Tibial artery (tissue), 4 donors: ENCODE results near the gene SPOCK3.

ENCODE experiments used
- DNase-seq, 2 donors: peaks; one replicate each; pipeline ENCODE4 v3.0.0-alpha.2; 2019
- H3K27ac ChIP-seq, 2 donors: fragments of 200-600 bp; sonication (generic) in 1 of 2; 1 replicate in 1 of 2; 2 replicates in 1 of 2; pipeline ENCODE4 v1.5.1; 2018 to 2019; ENCODE audit warnings: mild to moderate bottlenecking in 1 of 2
- H3K27me3 ChIP-seq, 2 donors: fragments of 200-600 bp; sonication (generic) in 1 of 2; one replicate each; pipeline versions ENCODE4 v1.5.1 to v1.6.0; 2016 to 2019
- H3K36me3 ChIP-seq, 3 donors: fragments of 200-600 bp; sonication (generic) in 2 of 3; one replicate each; pipeline ENCODE4 v1.5.1; 2016 to 2019; ENCODE audit warnings: mild to moderate bottlenecking in 2 of 3
- H3K4me1 ChIP-seq, 4 donors: fragments of 200-600 bp; sonication (generic) in 2 of 4; 1 replicate in 3 of 4; 2 replicates in 1 of 4; pipeline ENCODE4 v1.5.1; 2016 to 2019
- H3K4me3 ChIP-seq, 2 donors: fragments of 200-600 bp; sonication (generic) in 1 of 2; 1 replicate in 1 of 2; 2 replicates in 1 of 2; pipeline ENCODE4 v1.5.1; 2018 to 2019; ENCODE audit warnings: mild to moderate bottlenecking in 2 of 2
- H3K9me3 ChIP-seq, 3 donors: fragments of 200-600 bp; sonication (generic) in 1 of 3; one replicate each; pipeline ENCODE4 v1.5.1; 2016 to 2019
- intact Hi-C: fragments of 100-400 bp; cut with DNase I; formaldehyde crosslinking; loops from one replicate; pipeline ENCODE4 v1.15.0; 2023; ENCODE audit warnings: low total_unique reads
- TF ChIP-seq, protein P1 (sequence below), 2 experiments: fragments of 200-600 bp in 1 of 2; fragments of 450-650 bp in 1 of 2; IDR thresholded peaks; one replicate each; pipeline ENCODE4 v1.5.1; 2017 to 2019; ENCODE audit warnings: antibody characterized with exemption in 2 of 2, mild to moderate bottlenecking in 1 of 2, moderate library complexity in 1 of 2

The SPOCK3 gene

DNA sequence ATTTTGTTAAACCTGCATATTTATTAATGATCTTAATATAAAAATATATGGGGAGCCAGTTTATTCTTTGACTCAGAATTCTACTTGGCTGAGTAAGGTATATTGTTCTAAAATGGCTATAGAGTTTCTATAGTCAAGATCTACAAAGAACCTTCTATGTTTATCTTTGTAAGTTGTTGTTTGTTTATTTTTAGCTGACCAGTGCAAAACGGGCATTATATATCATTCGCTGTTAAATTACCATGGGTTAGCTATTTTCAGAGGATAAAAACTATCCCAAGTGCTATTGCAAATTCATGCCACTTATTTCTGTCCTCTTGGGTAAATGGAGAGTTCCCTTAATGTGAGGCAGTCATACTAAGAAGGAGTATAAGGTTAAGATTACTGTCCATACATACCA lies 5.3 kb upstream of the SPOCK3 start:
- Histone ChIP-seq H3K27me3 (peaks cover 0 to 8% of the 10 kb centered on the region in 2 donors), H3K27ac (no peak overlapping the region), H3K4me3 (no peak overlapping the region), H3K36me3 (no peaks in the 10 kb centered on the region), H3K4me1 (peaks cover 0 to 3% (median 2%) of the 10 kb centered on the region in 4 donors), H3K9me3 (no peaks in the 10 kb centered on the region)
- DNase-seq = no peak
- intact Hi-C loops = no loop called here
- TF ChIP-seq, protein P1, sequence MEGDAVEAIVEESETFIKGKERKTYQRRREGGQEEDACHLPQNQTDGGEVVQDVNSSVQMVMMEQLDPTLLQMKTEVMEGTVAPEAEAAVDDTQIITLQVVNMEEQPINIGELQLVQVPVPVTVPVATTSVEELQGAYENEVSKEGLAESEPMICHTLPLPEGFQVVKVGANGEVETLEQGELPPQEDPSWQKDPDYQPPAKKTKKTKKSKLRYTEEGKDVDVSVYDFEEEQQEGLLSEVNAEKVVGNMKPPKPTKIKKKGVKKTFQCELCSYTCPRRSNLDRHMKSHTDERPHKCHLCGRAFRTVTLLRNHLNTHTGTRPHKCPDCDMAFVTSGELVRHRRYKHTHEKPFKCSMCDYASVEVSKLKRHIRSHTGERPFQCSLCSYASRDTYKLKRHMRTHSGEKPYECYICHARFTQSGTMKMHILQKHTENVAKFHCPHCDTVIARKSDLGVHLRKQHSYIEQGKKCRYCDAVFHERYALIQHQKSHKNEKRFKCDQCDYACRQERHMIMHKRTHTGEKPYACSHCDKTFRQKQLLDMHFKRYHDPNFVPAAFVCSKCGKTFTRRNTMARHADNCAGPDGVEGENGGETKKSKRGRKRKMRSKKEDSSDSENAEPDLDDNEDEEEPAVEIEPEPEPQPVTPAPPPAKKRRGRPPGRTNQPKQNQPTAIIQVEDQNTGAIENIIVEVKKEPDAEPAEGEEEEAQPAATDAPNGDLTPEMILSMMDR (IDR thresholded peaks at IDR 0.05) = no peak

DNA sequence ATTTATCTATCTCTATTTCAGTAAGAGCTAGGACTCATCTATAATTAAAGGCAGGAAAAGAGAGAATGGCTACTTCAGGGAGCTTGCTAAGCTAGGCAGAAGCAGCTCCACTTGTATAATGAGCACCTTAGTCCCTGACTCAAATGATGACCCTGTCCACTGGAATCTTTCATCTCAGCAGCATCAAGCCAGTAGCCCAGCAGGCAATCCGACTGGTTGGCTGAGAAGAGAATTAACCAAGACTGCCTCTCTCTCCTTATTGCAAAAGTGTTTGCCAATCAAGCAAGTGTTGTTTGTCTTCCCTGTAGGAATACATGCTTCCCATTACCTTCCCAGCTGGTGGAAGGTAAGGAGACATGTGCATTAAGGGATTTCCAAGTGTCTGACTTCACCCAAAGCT lies 3.9 kb upstream of the SPOCK3 start:
- peaks cover 0 to 17% (median 10%) of the 10 kb centered on the region in 4 donors for H3K4me1 ChIP-seq
- TF ChIP-seq, protein P1 (IDR thresholded peaks at IDR 0.05) = no peak
- H3K27ac ChIP-seq = no peak overlapping the region
- H3K36me3 ChIP-seq = no peaks in the 10 kb centered on the region
- DNase-seq = no peak
- H3K27me3 ChIP-seq = peaks cover 0 to 21% of the 10 kb centered on the region in 2 donors
- no peaks in the 10 kb centered on the region for H3K9me3 ChIP-seq
- intact Hi-C loops = no loop called here
- no peak overlapping the region for H3K4me3 ChIP-seq

DNA sequence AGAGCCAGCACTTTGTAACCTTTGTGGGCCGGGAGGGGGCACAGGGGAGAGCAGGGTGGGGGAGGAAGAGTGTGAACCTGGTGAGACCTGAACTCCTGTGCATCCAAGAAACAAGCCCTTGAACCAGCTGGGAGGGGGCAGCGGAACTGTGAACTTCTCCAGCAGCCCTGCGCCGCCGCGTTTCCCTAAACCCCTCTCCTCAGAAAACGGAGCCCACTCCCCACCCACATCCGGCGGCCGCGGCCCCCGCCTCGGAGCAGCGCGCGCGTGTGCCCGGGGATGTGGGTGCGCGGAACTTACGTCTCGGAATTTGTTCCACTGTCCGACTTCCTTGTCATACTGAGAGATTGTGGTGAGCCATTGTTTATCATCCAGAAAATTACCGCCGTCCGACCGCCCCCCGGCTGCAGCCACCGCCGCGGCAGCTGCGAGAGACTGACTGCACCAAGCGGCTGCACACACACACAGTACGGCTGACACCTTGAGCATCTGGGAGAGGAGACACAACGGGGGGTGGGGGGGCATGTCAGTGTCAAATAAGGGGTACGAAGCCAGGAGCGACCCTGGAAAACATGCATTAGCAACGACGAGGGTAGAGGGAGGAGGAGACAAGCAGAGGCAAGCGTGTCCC lies 494 bp downstream of the SPOCK3 start:
- TF ChIP-seq, protein P1 (IDR thresholded peaks at IDR 0.05) = no peak
- no peaks in the 10 kb centered on the region for H3K9me3 ChIP-seq
- DNase-seq = no peak
- H3K4me3 ChIP-seq = peak overlapping the region; percentile 39 to 44
- peaks cover 0 to 28% of the 10 kb centered on the region in 2 donors for H3K27me3 ChIP-seq
- H3K36me3 ChIP-seq = no peaks in the 10 kb centered on the region
- H3K4me1 ChIP-seq = peaks cover 0 to 18% (median 10%) of the 10 kb centered on the region in 4 donors
- H3K27ac ChIP-seq = no peak overlapping the region
- intact Hi-C loops = no loop called here

DNA sequence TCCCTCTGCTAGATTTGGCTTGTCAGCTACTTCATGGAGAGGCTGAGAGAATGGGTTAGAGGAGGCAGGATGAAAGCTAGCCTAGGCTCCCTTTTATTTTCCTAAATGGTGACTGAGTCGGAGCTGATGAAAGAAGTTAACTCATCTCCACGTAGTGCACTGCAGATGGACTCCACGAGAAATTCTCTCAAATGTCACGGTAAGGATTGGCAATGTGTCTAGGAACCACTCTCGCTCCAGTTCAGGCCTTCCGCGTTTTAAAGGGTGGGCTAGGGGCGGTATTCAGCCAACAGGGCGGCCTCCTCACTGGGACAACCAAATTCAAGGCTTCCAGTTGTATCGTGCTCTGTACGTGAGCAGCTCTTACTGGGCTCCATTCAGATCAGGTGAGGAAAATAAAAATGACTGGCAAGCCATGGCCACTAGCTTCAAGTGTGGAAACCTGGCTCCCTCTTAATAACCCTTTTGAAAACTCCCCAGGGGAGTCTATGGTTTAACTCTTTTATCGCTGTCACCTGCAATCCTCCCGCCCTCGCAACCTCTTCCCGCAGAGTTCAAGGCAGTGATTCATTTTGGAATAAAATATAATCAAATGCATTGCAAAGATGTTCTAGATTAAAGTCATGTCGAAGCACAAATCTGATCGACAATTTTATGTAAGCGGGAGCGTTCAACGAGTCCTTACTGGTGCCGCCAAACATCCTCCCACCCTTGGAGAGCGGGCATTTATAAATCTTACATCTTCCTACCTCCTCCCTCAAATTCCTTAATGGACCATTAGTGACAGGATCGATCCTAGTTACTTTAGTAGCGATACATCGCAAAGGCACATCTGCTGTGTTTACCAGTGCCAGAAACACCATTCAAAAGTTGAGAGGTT lies 1.2 kb downstream of the SPOCK3 start:
- H3K4me1 ChIP-seq = peaks cover 0 to 18% (median 10%) of the 10 kb centered on the region in 4 donors
- TF ChIP-seq, protein P1 (IDR thresholded peaks at IDR 0.05) = no peak
- peaks cover 0 to 28% of the 10 kb centered on the region in 2 donors for H3K27me3 ChIP-seq
- no peak overlapping the region for H3K27ac ChIP-seq
- peak overlapping the region in 1 of 2 donors; percentile 44 for H3K4me3 ChIP-seq
- H3K9me3 ChIP-seq = no peaks in the 10 kb centered on the region
- DNase-seq = no peak
- intact Hi-C loops = no loop called here
- no peaks in the 10 kb centered on the region for H3K36me3 ChIP-seq

DNA sequence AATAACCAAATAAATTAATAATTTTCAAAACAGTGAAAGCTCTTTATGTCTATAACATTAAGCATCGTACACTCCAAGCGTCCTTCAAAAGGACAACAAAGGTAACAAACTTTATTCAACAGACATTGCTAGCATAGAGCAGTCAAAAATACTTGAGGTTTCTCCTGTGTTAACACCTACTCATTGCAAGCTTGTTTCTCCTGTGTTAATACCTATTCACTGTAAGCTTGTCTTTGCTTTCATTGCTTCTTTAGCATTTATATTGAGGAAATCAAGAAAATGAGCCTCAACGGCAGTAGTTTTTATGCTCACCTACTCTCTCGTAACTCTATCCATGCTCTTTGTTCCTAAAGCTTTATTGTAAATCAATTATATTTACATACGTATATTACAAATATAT lies 3.5 kb downstream of the SPOCK3 start:
- Histone ChIP-seq H3K36me3 (no peaks in the 10 kb centered on the region), H3K4me3 (no peak overlapping the region), H3K4me1 (peaks cover 0 to 18% (median 10%) of the 10 kb centered on the region in 4 donors), H3K27me3 (peaks cover 0 to 20% of the 10 kb centered on the region in 2 donors), H3K9me3 (no peaks in the 10 kb centered on the region), H3K27ac (no peak overlapping the region)
- TF ChIP-seq, protein P1 (IDR thresholded peaks at IDR 0.05) = no peak
- DNase-seq = no peak
- intact Hi-C loops = no loop called here
